Suprapubic skin (tissue), 4 donors: ENCODE data around the gene ZCCHC8.

Experiments used
- POLR2A ChIP-seq, 2 donors: fragments of 450-650 bp; IDR thresholded peaks; one replicate each; pipeline ENCODE4 v1.6.1; 2017; ENCODE audit warnings: antibody characterized with exemption in 2 of 2, mild to moderate bottlenecking in 2 of 2, moderate library complexity in 2 of 2
- POLR2AphosphoS5 ChIP-seq, 3 donors: sonication (generic); formaldehyde crosslinking; IDR thresholded peaks; one replicate each; pipeline ENCODE4 v1.6.1; 2017; ENCODE audit warnings: antibody characterized with exemption in 3 of 3
- TF ChIP-seq, protein P1 (sequence below), 2 donors: fragments of 200-600 bp in 1 of 2; fragments of 450-650 bp in 1 of 2; sonication (generic) in 1 of 2; IDR thresholded peaks; one replicate each; pipeline ENCODE4 v1.5.1; 2016 to 2019; ENCODE audit warnings: antibody characterized with exemption in 2 of 2, mild to moderate bottlenecking in 1 of 2, moderate library complexity in 1 of 2

DNA sequence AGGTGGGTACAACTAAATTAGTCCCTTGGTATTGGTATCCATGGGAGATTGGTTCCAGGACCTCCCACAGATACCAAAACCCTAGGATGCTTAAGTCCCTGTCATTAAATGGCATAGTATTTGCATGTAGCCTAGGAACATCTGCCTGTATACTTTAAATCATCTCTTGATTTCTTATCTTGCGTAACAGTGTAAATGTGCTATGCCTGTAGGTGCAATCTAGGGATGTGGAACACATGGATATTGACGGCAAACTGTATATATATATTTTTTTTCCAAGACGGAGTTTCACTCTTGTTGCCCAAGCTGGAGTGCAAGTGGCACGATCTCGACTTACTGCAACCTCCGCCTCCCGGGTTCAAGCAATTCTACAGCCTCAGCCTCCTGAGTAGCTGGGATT is 27.9 kb upstream of the ZCCHC8 start:
- TF ChIP-seq POLR2A (IDR thresholded peaks at IDR 0.05) = no peak
- TF ChIP-seq, protein P1, sequence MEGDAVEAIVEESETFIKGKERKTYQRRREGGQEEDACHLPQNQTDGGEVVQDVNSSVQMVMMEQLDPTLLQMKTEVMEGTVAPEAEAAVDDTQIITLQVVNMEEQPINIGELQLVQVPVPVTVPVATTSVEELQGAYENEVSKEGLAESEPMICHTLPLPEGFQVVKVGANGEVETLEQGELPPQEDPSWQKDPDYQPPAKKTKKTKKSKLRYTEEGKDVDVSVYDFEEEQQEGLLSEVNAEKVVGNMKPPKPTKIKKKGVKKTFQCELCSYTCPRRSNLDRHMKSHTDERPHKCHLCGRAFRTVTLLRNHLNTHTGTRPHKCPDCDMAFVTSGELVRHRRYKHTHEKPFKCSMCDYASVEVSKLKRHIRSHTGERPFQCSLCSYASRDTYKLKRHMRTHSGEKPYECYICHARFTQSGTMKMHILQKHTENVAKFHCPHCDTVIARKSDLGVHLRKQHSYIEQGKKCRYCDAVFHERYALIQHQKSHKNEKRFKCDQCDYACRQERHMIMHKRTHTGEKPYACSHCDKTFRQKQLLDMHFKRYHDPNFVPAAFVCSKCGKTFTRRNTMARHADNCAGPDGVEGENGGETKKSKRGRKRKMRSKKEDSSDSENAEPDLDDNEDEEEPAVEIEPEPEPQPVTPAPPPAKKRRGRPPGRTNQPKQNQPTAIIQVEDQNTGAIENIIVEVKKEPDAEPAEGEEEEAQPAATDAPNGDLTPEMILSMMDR (IDR thresholded peaks at IDR 0.05) = no peak
- no peak for TF ChIP-seq POLR2AphosphoS5 (IDR thresholded peaks at IDR 0.05)
